ENCODE data around the gene MAP3K5.

MAP3K5 gene

GRCh38 chr6:136522636-136523035 is 269.6 kb downstream of the MAP3K5 start:
- no peak overlapping the region for H3K4me3 ChIP-seq (ENCODE audit: low read depth, low read length)
- TF ChIP-seq CTCF (IDR thresholded peaks at IDR 0.05; ENCODE audit: control insufficient read depth, extremely low read depth, insufficient read depth), result no peak
- DNase-seq (ENCODE audit: low read depth), result no peak

GRCh38 chr6:136521911-136522310 is 270.4 kb downstream of the MAP3K5 start:
- no peak for DNase-seq (ENCODE audit: low read depth)
- TF ChIP-seq CTCF (IDR thresholded peaks at IDR 0.05; ENCODE audit: control insufficient read depth, extremely low read depth, insufficient read depth), result no peak
- no peak overlapping the region for H3K4me3 ChIP-seq (ENCODE audit: low read depth, low read length)

GRCh38 chr6:136521427-136521826 is 270.9 kb downstream of the MAP3K5 start:
- H3K4me3 ChIP-seq (ENCODE audit: low read depth, low read length), result no peak overlapping the region
- no peak for TF ChIP-seq CTCF (IDR thresholded peaks at IDR 0.05; ENCODE audit: control insufficient read depth, extremely low read depth, insufficient read depth)
- no peak for DNase-seq (ENCODE audit: low read depth)

GRCh38 chr6:136520517-136520916 is 271.8 kb downstream of the MAP3K5 start:
- TF ChIP-seq CTCF (IDR thresholded peaks at IDR 0.05; ENCODE audit: control insufficient read depth, extremely low read depth, insufficient read depth), result no peak
- H3K4me3 ChIP-seq (ENCODE audit: low read depth, low read length), result no peak overlapping the region
- no peak for DNase-seq (ENCODE audit: low read depth)

GRCh38 chr6:136517582-136517981 is 274.7 kb downstream of the MAP3K5 start:
- H3K4me3 ChIP-seq (ENCODE audit: low read depth, low read length), result no peak overlapping the region
- no peak for TF ChIP-seq CTCF (IDR thresholded peaks at IDR 0.05; ENCODE audit: control insufficient read depth, extremely low read depth, insufficient read depth)
- no peak for DNase-seq (ENCODE audit: low read depth)

GRCh38 chr6:136517002-136517401 is 275.3 kb downstream of the MAP3K5 start:
- no peak overlapping the region for H3K4me3 ChIP-seq (ENCODE audit: low read depth, low read length)
- no peak for TF ChIP-seq CTCF (IDR thresholded peaks at IDR 0.05; ENCODE audit: control insufficient read depth, extremely low read depth, insufficient read depth)
- DNase-seq (ENCODE audit: low read depth), result no peak

- no peak for TF ChIP-seq CTCF (IDR thresholded peaks at IDR 0.05; ENCODE audit: control insufficient read depth, extremely low read depth, insufficient read depth)
These were observed 277.7 kb downstream of the MAP3K5 start for GRCh38 chr6:136514591-136514990.

More at GRCh38 chr6:136514591-136514990, 277.7 kb downstream of the MAP3K5 start:
- no peak for DNase-seq (ENCODE audit: low read depth)
- no peak overlapping the region for H3K4me3 ChIP-seq (ENCODE audit: low read depth, low read length)

Data from LNCaP clone FGC (cell line).